GM12873 (cell line): Measurements from ENCODE around the gene INPP4B.

ENCODE experiments used
- CTCF ChIP-seq: IDR thresholded peaks from 2 replicates; pipeline ENCODE4 v1.5.1; 2012; ENCODE audit warnings: low read depth, mild to moderate bottlenecking, moderate library complexity, low read length, control low read depth; ENCODE audit not compliant: insufficient read depth; ENCODE audit errors: missing control alignments

INPP4B gene

GRCh38 chr4:142420311-142421095 lies 425.6 kb downstream of the INPP4B start:
- no peak for TF ChIP-seq CTCF

DNA sequence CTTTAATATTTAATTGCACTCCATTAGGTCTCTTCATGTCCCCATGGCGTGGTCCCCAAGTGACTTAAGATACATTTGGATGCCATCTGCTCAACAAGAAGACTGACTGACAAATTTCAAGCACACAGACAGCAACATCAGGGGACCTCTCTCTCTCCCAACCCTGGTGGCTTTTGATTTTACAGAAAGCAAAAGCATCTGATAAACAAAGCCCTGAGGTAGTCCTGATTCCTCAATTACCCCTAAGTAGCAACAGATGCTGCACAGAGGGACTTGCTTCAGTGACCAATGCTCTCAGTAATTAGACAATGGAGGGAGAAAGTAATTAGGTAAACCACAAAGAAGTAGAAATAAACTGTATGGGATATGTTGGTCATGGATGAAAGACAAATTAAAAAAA lies 426.4 kb downstream of the INPP4B start:
- TF ChIP-seq CTCF: no peak

GRCh38 chr4:142418697-142419096 lies 427.4 kb downstream of the INPP4B start:
- no peak for TF ChIP-seq CTCF

- TF ChIP-seq CTCF: no peak
These were observed 429.3 kb downstream of the INPP4B start for GRCh38 chr4:142416711-142417275.

DNA sequence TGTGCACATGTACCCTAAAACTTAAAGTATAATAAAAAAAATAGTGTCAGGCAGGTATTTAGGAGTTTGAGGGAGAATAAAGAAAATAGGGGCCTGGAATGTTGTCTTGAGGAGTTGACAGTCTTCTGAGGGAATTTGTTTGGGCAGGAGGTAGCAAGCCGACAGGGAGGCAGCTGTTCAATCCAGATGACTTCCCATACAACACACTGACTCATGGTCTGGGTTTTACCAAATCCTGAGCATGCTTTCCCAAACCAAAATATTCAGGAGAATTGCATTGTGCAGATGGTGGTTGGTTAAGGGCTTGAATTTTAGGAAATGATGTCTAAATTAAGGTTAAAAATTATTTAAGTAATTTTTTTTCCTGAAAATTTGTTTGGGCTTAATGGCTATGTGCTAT lies 430.0 kb downstream of the INPP4B start:
- TF ChIP-seq CTCF: no peak

GRCh38 chr4:142414366-142414990 lies 431.6 kb downstream of the INPP4B start:
- TF ChIP-seq CTCF: no peak

GRCh38 chr4:142413485-142413884 lies 432.6 kb downstream of the INPP4B start:
- no peak for TF ChIP-seq CTCF
